Stimulated activated CD8-positive, alpha-beta memory T cell treated with anti-CD3 and anti-CD28 coated beads, Interleukin-7, amount 100 ng/mL, for 48 hours (primary cell): ENCODE data around the gene RERE.

Source experiments
- DNase-seq, 2 donors: peaks; one replicate each; pipeline ENCODE4 v3.0.0-alpha.2; 2020; ENCODE audit warnings: low read depth in 1 of 2; ENCODE audit errors: extremely low read depth in 1 of 2

The RERE gene

GRCh38 chr1:8345621-8346415 lies 471.6 kb downstream of the RERE start:
- no peak for DNase-seq

GRCh38 chr1:8344893-8345507 lies 472.4 kb downstream of the RERE start:
- DNase-seq: no peak

- DNase-seq: no peak
Observed at GRCh38 chr1:8343464-8344001, 473.9 kb downstream of the RERE start.

GRCh38 chr1:8343044-8343443 lies 474.4 kb downstream of the RERE start:
- DNase-seq: no peak

GRCh38 chr1:8342325-8342724 lies 475.1 kb downstream of the RERE start:
- DNase-seq: no peak

- DNase-seq: no peak
Observed at GRCh38 chr1:8340448-8340847, 477.0 kb downstream of the RERE start.

GRCh38 chr1:8339203-8339600 lies 478.2 kb downstream of the RERE start:
- no peak for DNase-seq

- DNase-seq: no peak
Observed at GRCh38 chr1:8338526-8339202, 478.8 kb downstream of the RERE start.

- no peak for DNase-seq
Observed at GRCh38 chr1:8337776-8338525, 479.5 kb downstream of the RERE start.

- DNase-seq: no peak
Observed at GRCh38 chr1:8335246-8335645, 482.2 kb downstream of the RERE start.

- no peak for DNase-seq
Observed at GRCh38 chr1:8334106-8334851, 483.2 kb downstream of the RERE start.

GRCh38 chr1:8333246-8333987 lies 484.0 kb downstream of the RERE start:
- DNase-seq: no peak

GRCh38 chr1:8332806-8333205 lies 484.6 kb downstream of the RERE start:
- no peak for DNase-seq

GRCh38 chr1:8330271-8331125 lies 486.9 kb downstream of the RERE start:
- DNase-seq: no peak

- no peak for DNase-seq
Observed at GRCh38 chr1:8329858-8330257, 487.6 kb downstream of the RERE start.

GRCh38 chr1:8329439-8329838 lies 488.0 kb downstream of the RERE start:
- DNase-seq: no peak

GRCh38 chr1:8328271-8328670 lies 489.2 kb downstream of the RERE start:
- no peak for DNase-seq

- no peak for DNase-seq
Observed at GRCh38 chr1:8326265-8326664, 491.2 kb downstream of the RERE start.

- no peak for DNase-seq
Observed at GRCh38 chr1:8325771-8326170, 491.7 kb downstream of the RERE start.
